ENCODE data around the gene TBL2. TPM values are rescaled to one million over a fixed set of nuclear protein-coding genes. Genes with fewer than 3 reads are reported as not detected.
"Not testable (repeated sequence)": the region's sequence is repeated elsewhere in the genome, so short reads cannot be mapped to it uniquely, and the experiment has no call there.

TBL2 gene
- polyA plus RNA-seq, 4 donors = 5.4 to 40.1 (median 19.0) TPM

DNA sequence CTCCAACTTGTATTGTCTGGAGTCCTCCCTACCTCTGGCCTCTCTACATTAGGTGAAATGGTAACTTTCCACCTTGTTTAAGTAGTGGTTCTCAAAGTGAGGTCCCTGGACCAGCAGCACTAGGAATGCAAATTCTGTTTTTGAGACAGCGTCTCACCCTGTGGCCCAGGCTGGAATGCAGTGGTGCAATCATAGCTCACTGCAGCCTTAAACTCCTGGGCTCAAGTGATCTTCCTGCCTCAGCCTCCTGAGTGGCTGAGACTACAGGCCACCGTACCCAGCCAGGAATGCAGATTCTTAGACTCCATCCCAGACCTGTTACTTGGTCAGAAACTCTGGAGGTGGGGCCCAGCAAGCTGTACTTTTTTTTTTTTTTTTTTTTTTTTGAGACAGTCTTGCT, 6.8 kb upstream of the TBL2 start:
- no peak overlapping the region for H3K4me3 ChIP-seq (ENCODE audit: low read depth in 1 of 3, low read length in 3 of 3)
- no peaks in the 10 kb centered on the region for H3K9me3 ChIP-seq (ENCODE audit: control insufficient read depth in 2 of 2, insufficient read depth in 1 of 2, low read depth in 1 of 2, low read length in 1 of 2)
- no peak for FAIRE-seq
- H3K27me3 ChIP-seq (ENCODE audit: control insufficient read depth in 3 of 3, insufficient read depth in 3 of 3, low read length in 3 of 3) = no peaks in the 10 kb centered on the region
- H3K36me3 ChIP-seq (ENCODE audit: control insufficient read depth in 3 of 3, insufficient read depth in 2 of 3, low read depth in 1 of 3, low read length in 3 of 3) = no peaks in the 10 kb centered on the region
- 52 to 67% (median 58%) methylated on average over 2 of the region's 2 CpGs for WGBS, 3 donors
- no peak for DNase-seq
- peaks cover 0 to 10% (median 0%) of the 10 kb centered on the region in 3 donors for H3K4me1 ChIP-seq (ENCODE audit: control insufficient read depth in 3 of 3, insufficient read depth in 2 of 3, low read depth in 1 of 3, low read length in 2 of 3)
- no peak overlapping the region for H3K27ac ChIP-seq (ENCODE audit: low read depth in 1 of 3, low read length in 2 of 3)

DNA sequence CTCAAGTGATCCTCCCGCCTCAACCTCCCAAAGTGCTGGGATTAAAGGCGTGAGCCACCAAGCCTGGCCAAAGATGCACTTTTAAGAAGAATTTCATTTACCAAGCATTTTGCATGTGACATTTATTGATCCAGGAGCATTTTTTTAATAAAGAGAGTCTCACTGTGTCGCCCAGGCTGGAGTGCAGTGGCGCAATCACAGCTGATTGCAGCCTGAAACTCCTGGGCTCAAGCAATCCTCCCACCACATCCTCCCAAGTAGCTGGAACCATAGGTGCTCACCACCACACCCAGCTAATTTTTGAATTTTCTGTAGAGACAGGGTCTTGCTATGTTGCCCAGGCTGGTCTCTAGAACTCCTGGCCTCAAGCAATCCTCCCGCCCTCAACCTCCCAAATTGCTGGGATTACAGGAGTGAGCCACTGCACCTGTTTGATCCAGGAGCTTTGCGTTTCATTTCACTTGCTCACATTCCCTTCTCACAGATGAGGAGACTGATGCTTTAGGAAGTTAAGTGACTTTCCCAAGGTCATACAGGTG, 4.4 kb upstream of the TBL2 start:
- no peak for FAIRE-seq
- 82 to 95% (median 92%) methylated on average over 6 of the region's 6 CpGs for WGBS, 3 donors

GRCh38 chr7:73581006-73581405, 2.6 kb upstream of the TBL2 start:
- not testable (repeated sequence) for DNase-seq; H3K27ac ChIP-seq (ENCODE audit: low read depth in 1 of 3, low read length in 2 of 3); FAIRE-seq; H3K9me3 ChIP-seq (ENCODE audit: control insufficient read depth in 2 of 2, insufficient read depth in 1 of 2, low read depth in 1 of 2, low read length in 1 of 2); H3K36me3 ChIP-seq (ENCODE audit: control insufficient read depth in 3 of 3, insufficient read depth in 2 of 3, low read depth in 1 of 3, low read length in 3 of 3); H3K27me3 ChIP-seq (ENCODE audit: control insufficient read depth in 3 of 3, insufficient read depth in 3 of 3, low read length in 3 of 3); H3K4me3 ChIP-seq (ENCODE audit: low read depth in 1 of 3, low read length in 3 of 3)
- peaks cover 0 to 16% (median 7%) of the 10 kb centered on the region in 3 donors for H3K4me1 ChIP-seq (ENCODE audit: control insufficient read depth in 3 of 3, insufficient read depth in 2 of 3, low read depth in 1 of 3, low read length in 2 of 3)
- WGBS, 3 donors = 66 to 80% (median 74%) methylated on average over 8 to 9 of the region's 9 CpGs

More for the DNA sequence above, 4.4 kb upstream of the TBL2 start:
- Histone ChIP-seq H3K27me3 (ENCODE audit: control insufficient read depth in 3 of 3, insufficient read depth in 3 of 3, low read length in 3 of 3) (no peaks in the 10 kb centered on the region), H3K4me1 (ENCODE audit: control insufficient read depth in 3 of 3, insufficient read depth in 2 of 3, low read depth in 1 of 3, low read length in 2 of 3) (peaks cover 0 to 11% (median 0%) of the 10 kb centered on the region in 3 donors), H3K27ac (ENCODE audit: low read depth in 1 of 3, low read length in 2 of 3) (no peak overlapping the region), H3K9me3 (ENCODE audit: control insufficient read depth in 2 of 2, insufficient read depth in 1 of 2, low read depth in 1 of 2, low read length in 1 of 2) (peaks cover 0 to 2% of the 10 kb centered on the region in 2 donors), H3K36me3 (ENCODE audit: control insufficient read depth in 3 of 3, insufficient read depth in 2 of 3, low read depth in 1 of 3, low read length in 3 of 3) (no peaks in the 10 kb centered on the region), H3K4me3 (ENCODE audit: low read depth in 1 of 3, low read length in 3 of 3) (no peak overlapping the region)
- no peak for DNase-seq

- peaks cover 7 to 40% (median 8%) of the 10 kb centered on the region in 3 donors for H3K36me3 ChIP-seq (ENCODE audit: control insufficient read depth in 3 of 3, insufficient read depth in 2 of 3, low read depth in 1 of 3, low read length in 3 of 3)
- H3K4me1 ChIP-seq (ENCODE audit: control insufficient read depth in 3 of 3, insufficient read depth in 2 of 3, low read depth in 1 of 3, low read length in 2 of 3) = peaks cover 0 to 16% (median 7%) of the 10 kb centered on the region in 3 donors
- H3K9me3 ChIP-seq (ENCODE audit: control insufficient read depth in 2 of 2, insufficient read depth in 1 of 2, low read depth in 1 of 2, low read length in 1 of 2) = peaks cover 0 to 9% of the 10 kb centered on the region in 2 donors
- no peaks in the 10 kb centered on the region for H3K27me3 ChIP-seq (ENCODE audit: control insufficient read depth in 3 of 3, insufficient read depth in 3 of 3, low read length in 3 of 3)
- DNase-seq (peak; percentile 48 to 53), FAIRE-seq (no peak)
- H3K27ac ChIP-seq (ENCODE audit: low read depth in 1 of 3, low read length in 2 of 3) = peak overlapping the region; percentile 78 to 94 (median 93)
- 5 to 10% (median 7%) methylated on average over 31 to 32 of the region's 32 CpGs for WGBS, 3 donors
- H3K4me3 ChIP-seq (ENCODE audit: low read depth in 1 of 3, low read length in 3 of 3) = peak overlapping the region; percentile 82 to 99 (median 86)
Observed at GRCh38 chr7:73577627-73578341, 595 bp downstream of the TBL2 start.

GRCh38 chr7:73573791-73574190, 4.6 kb downstream of the TBL2 start:
- peaks cover 21 to 72% (median 27%) of the 10 kb centered on the region in 3 donors for H3K36me3 ChIP-seq (ENCODE audit: control insufficient read depth in 3 of 3, insufficient read depth in 2 of 3, low read depth in 1 of 3, low read length in 3 of 3)

GRCh38 chr7:73573276-73573675, 5.1 kb downstream of the TBL2 start:
- Histone ChIP-seq H3K36me3 (ENCODE audit: control insufficient read depth in 3 of 3, insufficient read depth in 2 of 3, low read depth in 1 of 3, low read length in 3 of 3) (peaks cover 21 to 76% (median 27%) of the 10 kb centered on the region in 3 donors), H3K9me3 (ENCODE audit: control insufficient read depth in 2 of 2, insufficient read depth in 1 of 2, low read depth in 1 of 2, low read length in 1 of 2) (peaks cover 0 to 9% of the 10 kb centered on the region in 2 donors), H3K4me1 (ENCODE audit: control insufficient read depth in 3 of 3, insufficient read depth in 2 of 3, low read depth in 1 of 3, low read length in 2 of 3) (peaks cover 0 to 7% (median 7%) of the 10 kb centered on the region in 3 donors), H3K27me3 (ENCODE audit: control insufficient read depth in 3 of 3, insufficient read depth in 3 of 3, low read length in 3 of 3) (no peaks in the 10 kb centered on the region), H3K4me3 (ENCODE audit: low read depth in 1 of 3, low read length in 3 of 3) (no peak overlapping the region), H3K27ac (ENCODE audit: low read depth in 1 of 3, low read length in 2 of 3) (no peak overlapping the region)
- FAIRE-seq (no peak), DNase-seq (no peak)
- WGBS, 3 donors = 95 to 100% (median 95%) methylated on average over 9 of the region's 9 CpGs

More at GRCh38 chr7:73573791-73574190, 4.6 kb downstream of the TBL2 start:
- no peak overlapping the region for H3K27ac ChIP-seq (ENCODE audit: low read depth in 1 of 3, low read length in 2 of 3)
- DNase-seq = no peak
- peaks cover 0 to 11% of the 10 kb centered on the region in 2 donors for H3K9me3 ChIP-seq (ENCODE audit: control insufficient read depth in 2 of 2, insufficient read depth in 1 of 2, low read depth in 1 of 2, low read length in 1 of 2)
- no peak overlapping the region for H3K4me3 ChIP-seq (ENCODE audit: low read depth in 1 of 3, low read length in 3 of 3)
- H3K4me1 ChIP-seq (ENCODE audit: control insufficient read depth in 3 of 3, insufficient read depth in 2 of 3, low read depth in 1 of 3, low read length in 2 of 3) = peaks cover 0 to 7% (median 7%) of the 10 kb centered on the region in 3 donors
- H3K27me3 ChIP-seq (ENCODE audit: control insufficient read depth in 3 of 3, insufficient read depth in 3 of 3, low read length in 3 of 3) = no peaks in the 10 kb centered on the region
- no peak for FAIRE-seq
- WGBS, 3 donors = 97 to 99% (median 97%) methylated on average over 11 of the region's 11 CpGs

DNA sequence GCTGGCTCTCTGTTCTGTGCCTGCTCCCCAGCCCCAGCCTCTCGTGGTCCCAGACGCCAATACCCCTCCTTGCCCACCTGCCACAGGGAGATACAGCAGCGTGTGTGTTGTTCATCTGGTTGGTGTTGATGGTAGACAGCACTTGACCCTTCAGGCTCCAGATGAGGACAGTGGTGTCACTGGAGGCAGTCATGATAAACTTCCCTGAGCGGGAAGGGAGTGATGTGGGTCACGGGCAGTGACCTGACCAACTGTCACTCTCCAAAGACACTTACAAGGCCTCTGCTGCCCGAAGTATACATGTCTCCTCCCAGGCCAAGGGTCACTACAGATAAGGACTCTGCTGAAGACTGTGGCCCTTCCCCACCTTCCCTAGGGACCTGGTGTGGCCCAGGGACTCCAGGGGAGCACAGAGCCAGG, 5.6 kb downstream of the TBL2 start:
- peaks cover 21 to 80% (median 27%) of the 10 kb centered on the region in 3 donors for H3K36me3 ChIP-seq (ENCODE audit: control insufficient read depth in 3 of 3, insufficient read depth in 2 of 3, low read depth in 1 of 3, low read length in 3 of 3)
- FAIRE-seq (no peak), DNase-seq (peak in 1 of 2 donors; percentile 75)
- no peak overlapping the region for H3K27ac ChIP-seq (ENCODE audit: low read depth in 1 of 3, low read length in 2 of 3)
- H3K4me1 ChIP-seq (ENCODE audit: control insufficient read depth in 3 of 3, insufficient read depth in 2 of 3, low read depth in 1 of 3, low read length in 2 of 3) = peaks cover 0 to 7% (median 7%) of the 10 kb centered on the region in 3 donors
- H3K9me3 ChIP-seq (ENCODE audit: control insufficient read depth in 2 of 2, insufficient read depth in 1 of 2, low read depth in 1 of 2, low read length in 1 of 2) = peaks cover 0 to 9% of the 10 kb centered on the region in 2 donors
- H3K27me3 ChIP-seq (ENCODE audit: control insufficient read depth in 3 of 3, insufficient read depth in 3 of 3, low read length in 3 of 3) = no peaks in the 10 kb centered on the region
- no peak overlapping the region for H3K4me3 ChIP-seq (ENCODE audit: low read depth in 1 of 3, low read length in 3 of 3)
- WGBS, 3 donors = 69 to 78% (median 76%) methylated on average over 6 of the region's 6 CpGs

- no peaks in the 10 kb centered on the region for H3K27me3 ChIP-seq (ENCODE audit: control insufficient read depth in 3 of 3, insufficient read depth in 3 of 3, low read length in 3 of 3)
- peaks cover 21 to 74% (median 27%) of the 10 kb centered on the region in 3 donors for H3K36me3 ChIP-seq (ENCODE audit: control insufficient read depth in 3 of 3, insufficient read depth in 2 of 3, low read depth in 1 of 3, low read length in 3 of 3)
- no peak overlapping the region for H3K27ac ChIP-seq (ENCODE audit: low read depth in 1 of 3, low read length in 2 of 3)
- peaks cover 0 to 9% of the 10 kb centered on the region in 2 donors for H3K9me3 ChIP-seq (ENCODE audit: control insufficient read depth in 2 of 2, insufficient read depth in 1 of 2, low read depth in 1 of 2, low read length in 1 of 2)
- no peak overlapping the region for H3K4me3 ChIP-seq (ENCODE audit: low read depth in 1 of 3, low read length in 3 of 3)
- H3K4me1 ChIP-seq (ENCODE audit: control insufficient read depth in 3 of 3, insufficient read depth in 2 of 3, low read depth in 1 of 3, low read length in 2 of 3) = no peaks in the 10 kb centered on the region
- 90 to 95% (median 91%) methylated on average over 10 of the region's 10 CpGs for WGBS, 3 donors
- FAIRE-seq = no peak
- no peak for DNase-seq
Observed at GRCh38 chr7:73570977-73571376, 7.4 kb downstream of the TBL2 start.
